Epidermal melanocyte (primary cell): ENCODE data around the gene PHF20.
A peak's percentile ranks its signal among the peaks of the same experiment; 100 is the strongest.
"Not testable (repeated sequence)": the region's sequence is repeated elsewhere in the genome, so short reads cannot be mapped to it uniquely, and the experiment has no call there.

ENCODE experiments used
- DNase-seq: peaks from one replicate; pipeline ENCODE4 v3.0.0; 2011; ENCODE audit warnings: low spot score; ENCODE audit not compliant: insufficient read length

The PHF20 gene

GRCh38 chr20:35972462-35972861 lies 200.6 kb downstream of the PHF20 start:
- DNase-seq: no peak

- DNase-seq: no peak
Observed at GRCh38 chr20:35974256-35974655, 202.4 kb downstream of the PHF20 start.

- no peak for DNase-seq
Observed at GRCh38 chr20:35975576-35976373, 204.0 kb downstream of the PHF20 start.

GRCh38 chr20:35978041-35978513 lies 206.3 kb downstream of the PHF20 start:
- no peak for DNase-seq

- DNase-seq: no peak
Observed at GRCh38 chr20:35979544-35979943, 207.7 kb downstream of the PHF20 start.

GRCh38 chr20:35981969-35982368 lies 210.2 kb downstream of the PHF20 start:
- DNase-seq: no peak

- DNase-seq: no peak
Observed at GRCh38 chr20:35984382-35984781, 212.6 kb downstream of the PHF20 start.

- no peak for DNase-seq
Observed at GRCh38 chr20:35985806-35986205, 214.0 kb downstream of the PHF20 start.

- DNase-seq: no peak
Observed at GRCh38 chr20:35988910-35989463, 217.2 kb downstream of the PHF20 start.

- peak; percentile 31 for DNase-seq
Observed at GRCh38 chr20:35991142-35991771, 219.4 kb downstream of the PHF20 start.

GRCh38 chr20:35992713-35993335 lies 221.0 kb downstream of the PHF20 start:
- peak; percentile 91 for DNase-seq

GRCh38 chr20:35994994-35995453 lies 223.2 kb downstream of the PHF20 start:
- DNase-seq: peak; percentile 85

- DNase-seq: not testable (repeated sequence)
Observed at GRCh38 chr20:35996492-35996891, 224.7 kb downstream of the PHF20 start.
